HG03439 (cell line): ENCODE results near the gene CLEC18C.
"Not testable (repeated sequence)": the region's sequence is repeated elsewhere in the genome, so short reads cannot be mapped to it uniquely, and the experiment has no call there.

Experiments
- ATAC-seq: cut with Tn5 transposase; IDR thresholded peaks from one replicate; pipeline ENCODE4 v1.9.1; 2021; ENCODE audit warnings: mild to moderate bottlenecking, moderate library complexity; ENCODE audit not compliant: unreplicated experiment

The CLEC18C gene

DNA sequence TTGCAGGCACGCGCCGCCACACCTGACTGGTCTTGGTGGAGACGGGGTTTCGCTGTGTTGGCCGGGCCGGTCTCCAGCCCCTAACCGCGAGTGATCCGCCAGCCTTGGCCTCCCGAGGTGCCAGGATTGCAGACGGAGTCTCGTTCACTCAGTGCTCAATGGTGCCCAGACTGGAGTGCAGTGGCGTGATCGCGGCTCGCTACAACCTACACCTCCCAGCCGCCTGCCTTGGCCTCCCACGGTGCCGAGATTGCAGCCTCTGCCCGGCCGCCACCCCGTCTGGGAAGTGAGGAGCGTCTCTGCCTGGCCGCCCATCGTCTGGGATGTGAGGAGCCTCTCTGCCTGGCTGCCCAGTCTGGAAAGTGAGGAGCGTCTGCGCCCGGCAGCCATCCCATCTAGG lies 30.4 kb downstream of the CLEC18C start:
- ATAC-seq = not testable (repeated sequence)

DNA sequence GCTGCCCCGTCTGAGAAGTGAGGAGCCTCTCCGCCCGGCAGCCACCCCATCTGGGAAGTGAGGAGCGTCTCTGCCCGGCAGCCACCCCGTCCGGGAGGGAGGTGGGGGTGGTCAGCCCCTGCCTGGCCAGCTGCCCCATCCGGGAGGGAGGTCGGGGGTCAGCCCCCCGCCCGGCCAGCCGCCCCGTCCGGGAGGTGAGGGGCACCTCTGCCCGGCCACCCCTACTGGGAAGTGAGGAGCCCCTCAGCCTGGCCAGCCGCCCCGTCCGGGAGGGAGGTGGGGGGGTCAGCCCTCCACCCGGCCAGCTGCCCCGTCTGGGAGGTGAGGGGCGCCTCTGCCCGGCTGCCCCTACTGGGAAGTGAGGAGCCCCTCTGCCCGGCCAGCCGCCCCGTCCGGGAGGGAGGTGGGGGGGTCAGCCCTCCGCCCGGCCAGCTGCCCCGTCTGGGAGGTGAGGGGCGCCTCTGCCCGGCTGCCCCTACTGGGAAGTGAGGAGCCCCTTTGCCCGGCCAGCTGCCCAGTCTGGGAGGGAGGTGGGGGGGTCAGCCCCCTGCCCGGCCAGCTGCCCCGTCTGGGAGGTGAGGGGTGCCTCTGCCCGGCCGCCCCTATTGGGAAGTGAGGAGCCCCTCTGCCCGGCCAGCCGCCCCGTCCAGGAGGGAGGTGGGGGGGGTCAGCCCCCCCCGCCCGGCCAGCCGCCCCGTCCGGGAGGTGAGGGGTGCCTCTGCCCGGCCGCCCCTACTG lies 31.2 kb downstream of the CLEC18C start:
- not testable (repeated sequence) for ATAC-seq

- ATAC-seq = not testable (repeated sequence)
Measured at GRCh38 chr16:70206382-70206781, 32.8 kb downstream of the CLEC18C start.

GRCh38 chr16:70218586-70218985 lies 45.0 kb downstream of the CLEC18C start:
- ATAC-seq = not testable (repeated sequence)

- ATAC-seq = not testable (repeated sequence)
Measured at GRCh38 chr16:70222574-70222973, 49.0 kb downstream of the CLEC18C start.

DNA sequence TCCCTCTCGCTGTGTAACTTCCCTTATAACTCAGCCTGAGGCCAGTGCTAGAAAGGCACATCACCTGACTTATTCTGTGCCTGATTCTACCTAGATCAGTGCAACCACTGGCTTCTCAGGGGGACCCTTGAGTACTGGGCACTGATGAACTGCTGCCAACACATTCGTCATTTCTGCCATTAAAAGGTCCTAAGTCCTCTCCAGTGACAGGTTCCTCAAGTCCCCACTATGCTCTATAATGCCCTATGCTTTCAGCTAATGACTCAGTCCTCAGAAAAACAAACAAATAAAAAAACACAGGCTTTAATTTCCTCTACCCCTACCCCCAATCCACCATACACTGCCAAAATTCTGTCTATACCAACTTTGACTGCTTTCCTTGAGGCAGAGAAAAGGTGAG lies 49.6 kb downstream of the CLEC18C start:
- not testable (repeated sequence) for ATAC-seq

DNA sequence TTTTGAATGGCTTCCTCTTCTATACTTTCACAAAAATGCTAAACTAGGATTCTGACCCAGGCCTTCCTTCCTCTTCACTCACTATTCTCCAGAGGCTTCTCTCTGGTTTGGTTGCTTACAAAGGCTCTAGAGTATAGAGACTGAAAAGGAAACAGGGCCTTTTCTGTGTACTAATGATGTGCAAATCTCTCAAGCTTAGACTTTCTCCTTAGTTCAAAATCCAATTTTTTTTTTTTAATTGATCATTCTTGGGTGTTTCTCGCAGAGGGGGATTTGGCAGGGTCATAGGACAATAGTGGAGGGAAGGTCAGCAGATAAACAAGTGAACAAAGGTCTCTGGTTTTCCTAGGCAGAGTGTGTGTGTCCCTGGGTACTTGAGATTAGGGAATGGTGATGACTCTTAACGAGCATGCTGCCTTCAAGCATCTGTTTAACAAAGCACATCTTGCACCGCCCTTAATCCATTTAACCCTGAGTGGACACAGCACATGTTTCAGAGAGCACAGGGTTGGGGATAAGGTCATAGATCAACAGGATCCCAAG lies 50.5 kb downstream of the CLEC18C start:
- not testable (repeated sequence) for ATAC-seq

- ATAC-seq = not testable (repeated sequence)
Measured at GRCh38 chr16:70224645-70225044, 51.1 kb downstream of the CLEC18C start.

DNA sequence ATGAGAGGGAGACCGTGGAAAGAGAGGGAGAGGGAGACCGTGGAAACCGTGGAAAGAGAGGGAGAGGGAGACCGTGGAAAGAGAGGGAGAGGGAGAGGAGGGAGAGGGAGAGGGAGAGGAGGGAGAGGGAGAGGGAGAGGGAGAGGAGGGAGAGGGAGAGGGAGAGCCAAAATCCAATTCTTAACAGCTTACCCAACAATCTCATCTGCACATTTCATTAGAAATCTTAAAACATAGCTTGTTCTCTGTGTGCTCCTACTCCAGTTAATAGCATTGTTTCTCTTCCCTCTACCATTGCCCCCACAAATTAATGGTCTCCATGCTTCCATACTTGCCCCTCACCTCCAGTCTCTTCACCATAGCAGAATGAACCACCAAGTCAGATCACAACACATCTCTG lies 51.8 kb downstream of the CLEC18C start:
- ATAC-seq = not testable (repeated sequence)

GRCh38 chr16:70226024-70226423 lies 52.4 kb downstream of the CLEC18C start:
- not testable (repeated sequence) for ATAC-seq

- not testable (repeated sequence) for ATAC-seq
Measured at GRCh38 chr16:70231831-70232230, 58.2 kb downstream of the CLEC18C start.
